ENCODE data around the gene HLA-DPB1.
A peak's percentile ranks its signal among the peaks of the same experiment; 100 is the strongest.

The HLA-DPB1 gene

DNA sequence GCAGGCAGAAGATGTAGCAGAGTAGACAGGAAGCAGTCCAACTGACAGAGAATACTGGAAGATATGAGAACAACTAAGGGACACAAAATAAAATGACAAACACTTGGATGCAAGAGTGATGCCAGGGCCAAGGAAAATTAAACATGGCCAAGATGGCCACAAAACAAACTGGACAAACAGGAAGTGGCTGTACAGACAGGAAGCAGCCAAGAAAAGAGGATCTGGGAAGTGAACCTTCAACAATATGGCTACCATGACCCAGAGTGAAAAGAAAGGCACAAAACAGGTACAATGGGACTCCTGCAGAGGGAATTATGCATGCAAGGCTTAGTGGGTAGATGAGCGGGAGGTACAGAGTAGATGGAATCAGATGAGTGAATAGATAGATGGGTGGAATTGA is 29.1 kb downstream of the HLA-DPB1 start:
- DNase-seq (ENCODE audit: low spot score): no peak

DNA sequence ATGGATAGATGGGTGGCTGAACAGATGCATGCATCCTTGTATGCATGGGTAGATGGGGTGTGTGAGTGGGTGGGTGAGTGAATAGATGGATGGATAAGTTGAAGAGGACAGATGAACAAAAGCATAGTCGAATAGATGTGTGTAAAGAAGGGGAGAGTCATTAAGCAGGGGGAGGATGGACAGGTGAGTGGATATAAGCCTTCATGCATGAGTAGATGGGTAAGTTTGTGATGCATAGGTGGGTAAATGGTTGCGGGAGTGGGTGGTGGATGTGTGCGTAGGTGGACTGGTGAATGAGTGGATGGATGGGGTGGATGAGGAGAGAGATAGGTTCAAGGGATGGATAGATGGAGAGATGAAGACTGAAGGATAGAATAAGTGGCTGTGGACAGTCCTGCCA is 29.6 kb downstream of the HLA-DPB1 start:
- DNase-seq (ENCODE audit: low spot score): no peak

GRCh38 chr6:33105916-33106871 is 30.4 kb downstream of the HLA-DPB1 start:
- DNase-seq (ENCODE audit: low spot score): no peak

DNA sequence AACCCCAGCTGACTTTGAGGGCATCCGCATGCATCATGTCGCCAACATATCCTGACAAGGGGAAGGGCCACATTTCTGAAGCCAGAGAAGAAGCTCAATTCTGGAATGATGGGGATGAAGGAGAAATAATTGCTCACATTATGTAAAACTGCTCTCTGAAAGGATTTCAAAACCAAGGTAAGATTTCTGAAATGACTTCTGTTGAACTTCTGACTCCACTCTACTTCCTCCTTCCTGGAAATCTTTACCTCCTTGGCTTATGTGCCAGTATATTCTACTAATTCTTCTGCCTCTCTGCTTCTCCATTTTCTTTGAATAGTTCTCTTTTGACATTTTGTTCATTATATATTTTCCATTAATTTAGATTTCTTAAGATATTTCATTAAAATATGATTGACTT is 31.9 kb downstream of the HLA-DPB1 start:
- no peak for DNase-seq (ENCODE audit: low spot score)

GRCh38 chr6:33108307-33108706 is 32.5 kb downstream of the HLA-DPB1 start:
- DNase-seq (ENCODE audit: low spot score): no peak

DNA sequence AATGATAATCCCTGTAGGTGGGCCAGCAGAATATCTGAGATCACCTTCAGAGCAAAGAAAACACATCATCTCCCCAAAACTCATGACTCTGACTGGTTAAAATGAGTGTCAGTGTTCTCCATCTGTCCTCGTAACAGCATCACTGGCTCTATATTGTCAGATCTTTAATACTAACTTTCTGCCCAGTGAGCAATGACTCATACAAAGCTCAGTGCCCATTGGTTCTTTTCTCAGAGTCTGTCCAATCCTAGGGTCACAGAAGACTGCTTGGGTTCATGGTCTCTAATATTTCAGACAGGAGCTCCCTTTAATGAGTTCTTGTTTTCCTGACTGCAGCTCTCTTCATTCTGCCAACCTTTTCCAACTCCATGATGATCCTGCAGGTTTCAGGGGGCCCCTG is 36.4 kb downstream of the HLA-DPB1 start:
- peak; percentile 48 for DNase-seq (ENCODE audit: low spot score)

- DNase-seq (ENCODE audit: low spot score): no peak
These were observed 38.0 kb downstream of the HLA-DPB1 start for GRCh38 chr6:33113755-33114154.

DNA sequence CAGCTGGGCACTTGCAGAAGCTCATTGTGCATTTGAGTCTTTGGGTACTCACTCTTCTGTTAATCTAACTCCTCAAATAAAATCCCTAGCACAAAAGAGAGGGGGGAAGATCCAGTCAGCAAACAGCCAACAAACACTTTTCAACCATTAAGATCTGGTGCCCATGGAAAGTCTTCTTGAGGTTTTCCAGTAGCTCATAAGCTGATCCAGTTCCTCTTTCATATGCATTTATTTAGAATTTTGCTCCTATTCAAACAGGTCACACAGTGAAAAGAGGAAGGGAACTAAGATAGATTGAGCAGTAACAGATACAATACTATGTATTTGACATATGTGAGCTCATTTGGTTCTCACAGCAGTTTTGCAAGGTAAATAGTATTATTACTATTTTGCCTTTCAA is 38.6 kb downstream of the HLA-DPB1 start:
- no peak for DNase-seq (ENCODE audit: low spot score)

DNA sequence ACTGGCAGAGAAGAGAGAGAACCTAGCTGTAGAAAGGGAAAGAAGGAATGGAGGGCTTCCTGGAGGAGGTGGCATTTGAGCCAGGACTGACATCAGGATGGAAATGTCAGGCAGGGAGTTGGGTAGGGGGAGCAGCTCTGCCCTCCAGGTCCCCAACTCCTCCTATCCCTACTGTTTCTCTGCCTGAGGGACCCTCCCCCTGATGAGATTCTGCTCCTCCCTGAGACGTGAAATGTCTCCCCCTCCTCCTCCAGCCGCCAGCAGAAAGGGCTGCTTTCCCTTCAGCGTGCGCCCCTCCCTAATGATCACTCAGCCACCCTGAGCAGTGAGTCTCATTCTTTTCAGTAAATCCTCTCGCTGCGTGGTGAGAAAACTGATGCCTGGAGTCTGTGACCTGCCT is 40.6 kb downstream of the HLA-DPB1 start:
- DNase-seq (ENCODE audit: low spot score): no peak

DNA sequence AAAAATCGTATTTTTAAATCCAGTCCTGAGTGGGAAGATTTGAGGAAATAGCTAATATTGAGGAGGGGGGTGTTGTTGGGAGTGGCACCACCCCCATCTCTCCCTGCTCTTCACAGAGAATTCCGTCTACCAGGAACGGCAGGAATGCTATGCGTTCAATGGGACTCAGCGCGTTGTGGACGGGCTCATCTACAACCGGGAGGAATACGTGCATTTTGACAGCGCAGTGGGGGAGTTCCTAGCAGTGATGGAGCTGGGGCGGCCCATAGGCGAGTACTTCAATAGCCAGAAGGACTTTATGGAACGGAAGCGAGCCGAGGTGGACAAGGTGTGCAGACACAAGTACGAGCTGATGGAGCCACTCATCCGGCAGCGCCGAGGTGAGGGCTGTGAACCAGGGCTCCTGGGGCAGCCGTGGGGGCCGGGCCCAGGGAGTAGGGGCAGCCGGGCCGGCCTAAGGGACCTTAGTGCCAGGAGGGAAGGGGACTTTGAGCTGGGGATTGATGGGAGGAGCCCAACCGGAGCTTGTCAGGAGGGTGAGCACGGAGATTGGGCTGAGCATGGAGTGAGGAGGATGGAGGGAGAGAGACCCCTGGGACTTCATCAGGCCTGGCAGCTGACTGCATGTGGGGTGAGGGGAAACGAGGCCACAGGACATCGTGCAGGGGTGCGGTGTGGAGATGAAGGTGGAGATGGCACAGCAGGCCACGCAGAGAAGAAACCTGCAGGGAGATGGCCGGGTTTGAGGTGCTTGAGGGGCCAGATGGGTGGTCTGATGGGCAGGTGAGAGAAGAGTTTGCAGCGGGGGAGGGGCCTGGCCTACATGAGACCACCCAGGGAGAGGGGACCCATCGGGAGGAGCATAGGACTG is 41.3 kb downstream of the HLA-DPB1 start:
- DNase-seq (ENCODE audit: low spot score): peak; percentile 11

GRCh38 chr6:33117811-33118277 is 42.1 kb downstream of the HLA-DPB1 start:
- no peak for DNase-seq (ENCODE audit: low spot score)

DNA sequence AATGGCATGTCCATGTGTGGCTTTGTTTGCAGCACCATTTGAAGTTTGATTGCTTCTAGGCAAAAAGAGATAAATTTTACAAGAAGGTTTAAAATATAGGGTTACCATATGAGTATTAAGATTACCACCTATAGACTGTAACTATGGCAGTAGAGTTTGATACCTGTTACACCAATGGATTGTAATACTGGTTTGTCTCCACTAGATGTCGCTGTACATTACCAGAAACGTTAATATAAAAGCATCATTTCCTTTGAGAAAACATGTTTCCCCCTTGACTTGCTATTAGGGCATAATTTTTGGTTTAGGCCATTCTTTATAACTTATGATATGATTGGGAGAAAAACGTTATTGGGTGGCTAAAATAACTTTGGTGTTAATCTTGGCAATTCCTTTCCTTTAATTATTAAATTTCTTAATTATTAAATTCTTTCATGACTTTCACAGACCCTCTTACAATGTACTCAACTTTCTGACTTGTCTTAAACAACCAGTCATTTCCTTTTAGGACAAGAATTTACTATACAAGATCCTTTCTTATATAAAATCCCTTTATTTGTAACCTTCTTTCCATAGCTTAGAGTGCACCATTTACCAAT is 42.8 kb downstream of the HLA-DPB1 start:
- DNase-seq (ENCODE audit: low spot score): peak; percentile 39

GRCh38 chr6:33120001-33120400 is 44.2 kb downstream of the HLA-DPB1 start:
- no peak for DNase-seq (ENCODE audit: low spot score)

DNA sequence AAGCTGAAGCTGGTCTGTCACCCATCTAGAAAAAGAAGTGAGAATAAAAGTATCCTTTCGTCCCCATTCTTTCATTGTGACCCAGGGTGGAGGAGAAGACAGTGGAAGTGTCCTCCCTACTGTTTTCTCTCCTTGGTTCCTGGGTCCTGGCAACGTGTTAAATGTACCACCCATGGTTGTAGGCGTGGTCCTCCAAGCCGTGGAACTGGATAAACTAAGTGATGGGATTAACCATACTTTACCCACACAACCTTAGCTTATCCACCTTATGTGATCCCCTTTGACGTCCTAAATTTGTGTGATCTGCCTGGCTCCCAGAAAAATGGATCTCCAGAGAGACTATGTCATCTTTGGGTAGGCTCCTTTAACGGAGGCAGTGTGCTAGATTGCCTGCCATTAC is 47.4 kb downstream of the HLA-DPB1 start:
- DNase-seq (ENCODE audit: low spot score): no peak

DNA sequence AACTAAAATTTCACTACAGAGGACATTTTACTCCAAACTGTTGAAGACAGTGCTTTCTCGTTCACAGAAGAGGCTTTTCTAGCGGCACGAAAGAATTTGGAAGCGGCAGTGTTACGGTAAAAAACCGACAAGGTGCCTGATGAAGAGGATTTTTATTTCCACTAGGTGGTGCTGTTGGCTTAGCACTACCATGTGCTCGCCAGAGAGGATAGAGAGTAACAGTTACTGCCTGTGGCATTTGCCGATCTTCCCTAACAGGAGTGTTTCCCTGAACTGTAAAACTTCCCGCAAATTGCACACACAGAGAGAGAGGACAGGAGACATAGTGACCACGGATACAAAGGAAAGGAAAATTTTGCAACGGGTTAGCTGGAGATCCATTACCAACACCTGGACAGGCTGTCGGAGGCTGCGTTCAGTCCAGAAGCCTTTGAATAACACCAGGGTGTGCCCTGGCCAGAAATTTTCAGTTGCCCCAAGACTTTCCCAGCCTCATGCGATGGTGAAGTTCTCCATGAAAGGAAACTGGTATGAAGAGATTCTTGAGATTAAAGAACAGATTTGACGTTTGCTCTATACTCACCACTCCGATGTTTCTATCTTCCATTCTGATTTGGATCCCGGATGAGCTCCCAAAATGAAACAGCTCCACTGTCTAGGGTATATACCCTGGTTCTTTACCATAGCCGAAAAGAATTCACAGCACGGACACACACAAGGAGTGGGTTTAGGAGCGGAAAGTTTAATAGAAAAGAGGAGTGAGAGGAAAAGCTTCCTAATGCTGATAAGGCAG is 48.1 kb downstream of the HLA-DPB1 start:
- no peak for DNase-seq (ENCODE audit: low spot score)

- DNase-seq (ENCODE audit: low spot score): no peak
These were observed 48.7 kb downstream of the HLA-DPB1 start for GRCh38 chr6:33124525-33124901.

DNA sequence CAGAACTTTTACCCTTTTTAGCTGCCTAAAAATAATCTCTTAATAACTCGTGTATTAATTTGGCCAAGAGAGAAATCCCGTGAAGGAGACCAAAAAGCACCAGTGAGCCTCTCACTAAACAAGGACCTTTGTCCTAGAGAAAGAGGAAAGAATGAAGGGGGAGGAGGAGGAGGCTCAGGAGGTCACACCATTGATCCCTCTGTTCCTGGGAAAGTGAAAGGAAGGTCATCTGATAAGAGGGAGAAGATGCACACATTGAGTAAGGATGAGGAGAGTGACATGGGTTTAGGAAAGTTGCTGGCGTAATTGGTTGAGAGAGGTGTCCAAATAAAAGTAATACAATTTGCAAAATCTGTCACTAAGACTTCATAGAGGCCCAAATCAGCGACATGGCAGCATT is 49.2 kb downstream of the HLA-DPB1 start:
- DNase-seq (ENCODE audit: low spot score): no peak

DNA sequence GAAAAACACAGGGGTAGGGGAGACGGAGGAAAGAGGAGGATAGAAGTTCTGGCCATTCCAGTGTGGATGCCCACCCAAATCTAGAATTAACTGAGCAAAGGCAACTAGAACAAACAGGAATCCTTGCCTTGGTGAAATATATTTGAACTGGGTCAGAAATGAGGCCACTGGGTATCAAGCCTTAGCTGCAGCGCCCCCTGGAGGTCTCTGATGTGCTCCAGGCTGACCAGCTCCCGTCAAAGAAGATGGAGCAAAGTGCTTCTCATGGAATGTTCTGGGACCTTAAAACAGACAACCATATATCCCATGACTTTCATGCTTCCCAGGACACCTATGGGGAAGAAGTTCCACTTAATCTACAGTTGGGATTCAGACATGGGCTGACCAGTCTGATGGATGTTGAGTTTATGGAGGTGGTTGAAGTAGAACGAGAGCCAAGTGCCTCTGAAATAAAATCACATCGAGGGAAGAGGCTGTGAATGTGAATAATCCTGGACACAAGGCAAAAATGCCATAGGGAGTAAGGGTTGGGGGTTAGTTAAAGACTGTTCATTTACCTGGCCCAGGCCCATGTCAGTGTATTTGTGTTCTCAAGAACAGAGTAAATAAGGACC is 50.4 kb downstream of the HLA-DPB1 start:
- DNase-seq (ENCODE audit: low spot score): peak; percentile 16

DNA sequence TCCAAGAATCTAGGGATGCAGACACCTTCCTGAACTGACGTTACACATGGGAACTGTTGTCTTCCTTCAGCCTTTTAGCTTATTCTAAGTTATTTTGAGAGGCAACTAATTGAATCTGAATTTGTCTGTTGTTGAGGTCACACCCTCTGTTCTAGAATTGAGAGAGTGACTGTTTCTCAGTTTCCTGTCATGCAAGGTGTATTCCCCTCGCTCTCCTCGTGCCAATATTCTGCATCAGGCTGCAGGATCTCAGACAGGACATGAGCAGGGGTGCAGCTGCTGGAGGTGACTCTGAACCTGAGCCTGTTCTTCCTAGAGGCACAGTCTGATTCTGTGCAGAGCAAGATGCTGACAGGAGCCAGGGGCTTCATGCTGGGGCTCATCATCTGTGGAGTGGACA is 52.5 kb downstream of the HLA-DPB1 start:
- no peak for DNase-seq (ENCODE audit: low spot score)

DNA sequence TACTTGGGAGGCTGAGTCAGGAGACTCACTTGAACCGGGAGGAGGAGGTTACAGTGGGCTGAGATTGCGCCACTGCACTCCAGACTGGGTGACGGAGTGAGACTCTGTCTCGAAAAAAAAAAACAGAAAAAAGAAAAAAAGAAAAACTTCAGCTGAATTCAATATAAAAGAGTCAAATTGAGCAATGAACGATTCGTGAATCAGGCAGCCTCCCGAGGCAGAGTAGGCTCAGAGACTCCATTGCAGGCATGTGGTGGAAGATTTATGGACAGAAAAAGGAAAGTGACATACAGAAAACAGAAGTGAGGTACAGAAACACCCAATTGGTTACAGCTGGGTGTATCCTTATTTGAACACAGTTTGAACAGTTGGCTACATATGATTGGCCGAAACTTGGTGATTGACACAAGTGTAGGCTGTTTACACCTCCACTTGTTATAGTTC is 56.3 kb downstream of the HLA-DPB1 start:
- DNase-seq (ENCODE audit: low spot score): no peak

- DNase-seq (ENCODE audit: low spot score): no peak
These were observed 60.6 kb downstream of the HLA-DPB1 start for GRCh38 chr6:33136310-33136900.

All from SW480 (cell line).